SH-SY5Y (cell line): ENCODE measurements around the gene KCNAB2.
A peak's percentile ranks its signal among the peaks of the same experiment; 100 is the strongest.

ENCODE experiments used
- GATA2 ChIP-seq: IDR thresholded peaks from 2 replicates; pipeline ENCODE4 v1.6.1; 2011; ENCODE audit warnings: mild to moderate bottlenecking, low read depth, low read length
- GATA3 ChIP-seq: IDR thresholded peaks from 2 replicates; pipeline ENCODE4 v1.6.1; 2011; ENCODE audit warnings: low read depth, mild to moderate bottlenecking, low read length, moderate library complexity

The KCNAB2 gene

DNA sequence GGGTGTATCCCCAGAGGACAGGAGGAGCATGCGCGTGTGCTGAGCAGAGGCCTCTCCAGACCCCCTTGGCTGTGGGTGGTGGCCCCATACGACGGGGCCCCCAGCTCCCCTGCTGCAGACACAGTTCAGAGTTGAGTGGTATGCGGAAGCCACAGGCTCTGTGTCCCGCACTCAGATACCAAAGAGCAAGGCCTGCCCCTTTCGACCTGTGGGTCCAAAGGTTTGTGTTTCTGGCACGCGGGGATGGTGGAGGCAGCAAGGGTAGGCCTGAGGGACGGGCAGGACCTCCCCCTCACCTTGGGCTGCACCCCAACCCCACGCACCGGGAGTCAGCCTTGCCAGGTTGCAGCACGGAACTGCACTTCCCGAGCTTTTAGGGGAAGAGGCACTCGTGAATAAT lies at the start of gene KCNAB2:
Gene KCNAB2, plus strand, starts transcription at position 328 of the 400 bp plus-strand sequence. CDS start 5,649 bp downstream, outside the sequence.
- no peak for TF ChIP-seq GATA3
- TF ChIP-seq GATA2, result no peak

DNA sequence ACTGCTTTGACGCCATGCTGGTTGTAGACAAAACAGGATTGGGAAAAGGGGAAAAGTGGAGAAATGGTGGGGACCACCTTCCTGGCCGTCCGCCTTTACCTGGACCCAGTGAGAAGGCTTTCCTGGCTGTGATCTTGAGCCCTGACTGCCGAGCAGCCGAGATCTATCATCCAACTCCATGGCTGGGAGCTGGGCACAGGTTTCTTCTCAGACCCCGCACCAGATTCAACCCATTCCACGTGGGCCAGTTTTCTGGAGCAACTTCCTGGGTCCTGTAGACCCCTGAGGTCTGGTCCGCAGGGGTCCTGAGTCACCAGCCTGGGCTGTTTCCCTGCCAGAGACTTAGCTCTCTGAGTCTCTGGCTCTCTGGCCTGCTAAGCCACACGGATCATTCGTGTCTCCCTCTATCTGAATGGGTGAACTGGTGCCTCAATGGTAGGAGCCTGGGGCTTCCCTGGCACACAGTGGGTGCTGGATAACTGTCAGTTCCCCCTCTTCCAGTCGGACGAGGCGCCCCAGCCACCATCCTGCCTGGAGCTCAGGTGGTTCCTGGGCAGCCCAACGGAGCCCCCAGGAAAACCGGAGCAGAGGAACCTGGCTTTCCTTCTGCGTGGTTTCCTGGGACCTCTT lies 48.9 kb upstream of the KCNAB2 start:
- TF ChIP-seq GATA3 (no peak), GATA2 (no peak)

DNA sequence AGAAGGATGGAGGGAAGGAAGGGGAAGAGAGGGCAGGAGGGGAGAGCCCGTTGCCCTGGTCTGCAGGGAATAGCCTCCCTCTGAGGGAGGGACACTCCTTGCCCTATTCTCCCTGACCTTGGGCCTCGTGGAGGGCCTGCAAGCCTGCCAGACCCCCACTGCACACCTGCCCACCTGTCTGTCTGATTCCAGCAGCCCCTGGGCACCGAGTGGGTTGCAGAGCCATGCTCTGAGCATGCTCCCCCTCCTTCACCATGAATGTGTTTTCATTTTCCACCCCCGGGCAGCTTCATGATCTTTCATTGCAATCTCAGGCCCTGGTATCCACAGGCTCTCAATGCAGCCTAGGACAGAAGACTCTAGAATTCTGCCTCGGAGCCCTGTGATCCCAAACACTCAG lies 48.4 kb upstream of the KCNAB2 start:
- TF ChIP-seq GATA3, result no peak
- TF ChIP-seq GATA2, result no peak

GRCh38 chr1:5998051-5998905 lies 47.4 kb upstream of the KCNAB2 start:
- no peak for TF ChIP-seq GATA3
- TF ChIP-seq GATA2, result no peak

- no peak for TF ChIP-seq GATA2
- no peak for TF ChIP-seq GATA3
Measured at GRCh38 chr1:5998906-5999301, 46.8 kb upstream of the KCNAB2 start.

GRCh38 chr1:5999711-6000443 lies 45.8 kb upstream of the KCNAB2 start:
- TF ChIP-seq GATA2 (no peak), GATA3 (no peak)

- TF ChIP-seq GATA3, result no peak
- no peak for TF ChIP-seq GATA2
Measured at GRCh38 chr1:6000444-6001288, 45.0 kb upstream of the KCNAB2 start.

DNA sequence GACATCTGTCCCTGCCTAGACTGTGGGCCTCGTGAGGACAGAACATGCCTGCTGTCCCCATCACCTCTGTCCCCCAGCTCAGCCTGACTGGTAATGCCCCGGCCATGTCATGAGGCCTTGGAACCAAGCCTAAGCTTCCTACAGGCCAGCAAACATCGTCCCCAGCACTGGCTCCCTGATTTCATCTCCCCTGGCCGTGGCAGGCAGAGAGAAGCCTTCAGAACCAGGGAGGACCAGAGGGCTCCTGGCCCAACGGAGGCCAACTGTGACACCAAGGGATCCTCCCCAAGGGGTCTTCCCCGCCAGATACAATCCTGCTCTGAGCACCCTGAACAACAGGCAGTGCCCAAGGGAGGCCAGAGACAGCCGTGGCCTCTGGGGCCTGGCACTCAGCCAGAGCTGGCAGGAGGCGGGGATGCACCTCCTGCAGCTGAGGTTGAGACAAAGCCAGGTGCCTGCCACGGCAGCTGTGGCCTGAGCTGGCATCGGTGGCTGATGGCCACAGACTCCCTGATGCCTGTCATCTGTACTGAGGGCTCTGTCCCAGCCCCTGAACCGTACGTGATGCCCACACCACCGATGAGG lies 43.6 kb upstream of the KCNAB2 start:
- peak; percentile 59 for TF ChIP-seq GATA2
- TF ChIP-seq GATA3, result no peak

DNA sequence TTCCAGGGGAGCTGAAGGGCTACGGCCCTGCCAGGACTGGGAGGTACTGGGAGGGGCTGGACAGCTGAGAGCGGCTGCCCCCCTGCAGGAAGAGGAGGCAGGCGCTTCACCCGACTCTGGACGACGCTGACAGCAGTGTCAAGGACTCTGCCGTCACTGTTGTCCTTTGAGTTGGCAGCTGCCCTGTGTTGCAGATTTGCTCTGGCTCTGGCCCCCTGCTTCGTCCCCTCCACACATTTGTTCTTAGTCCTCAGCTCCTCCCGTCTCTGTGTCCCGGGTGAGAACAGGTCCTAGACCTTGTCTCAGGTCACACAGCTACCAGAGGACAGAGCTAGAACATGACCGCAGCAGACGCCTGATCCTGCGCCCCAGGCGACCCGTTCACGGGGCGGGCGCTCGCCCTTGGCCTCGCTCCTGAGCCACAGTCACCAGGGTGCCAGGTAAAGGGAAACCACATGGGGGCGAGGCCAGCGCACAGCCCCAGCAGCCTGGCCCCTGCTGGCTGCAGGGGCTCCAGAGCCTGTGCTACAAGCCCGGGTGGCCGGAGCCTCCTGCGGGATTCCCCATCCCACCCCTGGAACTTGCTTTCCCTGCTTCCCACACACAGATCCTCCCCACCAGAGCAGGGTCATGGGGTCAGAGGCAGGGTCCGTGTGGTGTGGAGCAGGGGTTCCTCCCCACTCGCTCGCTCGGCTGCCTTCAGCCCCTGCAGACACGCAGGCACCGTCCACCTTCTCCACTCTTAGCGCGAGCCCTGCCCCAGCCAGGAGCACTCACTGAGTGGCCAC lies 42.8 kb upstream of the KCNAB2 start:
- TF ChIP-seq GATA2 (no peak), GATA3 (no peak)

- TF ChIP-seq GATA3, result no peak
- peak; percentile 87 for TF ChIP-seq GATA2
Measured at GRCh38 chr1:6003568-6004411, 41.9 kb upstream of the KCNAB2 start.

- TF ChIP-seq GATA2, result no peak
- no peak for TF ChIP-seq GATA3
Measured at GRCh38 chr1:6004412-6005123, 41.1 kb upstream of the KCNAB2 start.
